Measurements from ENCODE around the gene CTTNBP2.

- TF ChIP-seq POLR2A (IDR thresholded peaks at IDR 0.05; ENCODE audit: low read depth, low read length) (no peak), TAF1 (IDR thresholded peaks at IDR 0.05; ENCODE audit: low read depth, low read length) (no peak), POLR2AphosphoS5 (IDR thresholded peaks at IDR 0.05; ENCODE audit: low read depth, low read length) (no peak), PAX5 (IDR thresholded peaks at IDR 0.05; ENCODE audit: insufficient read depth, low read length, severe bottlenecking) (no peak), SPI1 (IDR thresholded peaks at IDR 0.05; ENCODE audit: low read depth, low read length) (no peak)
These were observed 79.3 kb downstream of the CTTNBP2 start for GRCh38 chr7:117793976-117794375.

Data from GM12891 (cell line).